GM18499 (cell line): Measurements from ENCODE around the gene MCU.

Source experiments
- ATAC-seq: cut with Tn5 transposase; IDR thresholded peaks from one replicate; pipeline ENCODE4 v1.9.1; 2021; ENCODE audit warnings: moderate number of reproducible peaks; ENCODE audit not compliant: insufficient read depth, unreplicated experiment

Gene MCU

GRCh38 chr10:72924351-72924750 is 232.4 kb downstream of the MCU start:
- ATAC-seq, result no peak

GRCh38 chr10:72925951-72926465 is 234.1 kb downstream of the MCU start:
- ATAC-seq, result no peak

- no peak for ATAC-seq
Observed at GRCh38 chr10:72927485-72927884, 235.5 kb downstream of the MCU start.

GRCh38 chr10:72928798-72929197 is 236.9 kb downstream of the MCU start:
- no peak for ATAC-seq

GRCh38 chr10:72930276-72930675 is 238.3 kb downstream of the MCU start:
- no peak for ATAC-seq

- no peak for ATAC-seq
Observed at GRCh38 chr10:72932259-72933015, 240.5 kb downstream of the MCU start.

- ATAC-seq, result no peak
Observed at GRCh38 chr10:72935361-72935760, 243.4 kb downstream of the MCU start.
